Hematopoietic multipotent progenitor cell treated with erythropoietin and hydrocortisone succinate and interleukin-3 and kit ligand, for 15 days (in vitro differentiated cells): ENCODE measurements around the gene POLR1B.
"Not testable (repeated sequence)": the region's sequence is repeated elsewhere in the genome, so short reads cannot be mapped to it uniquely, and the experiment has no call there.

Source experiments
- DNase-seq: peaks from one replicate; pipeline ENCODE4 v3.0.0-alpha.2; 2015; ENCODE audit warnings: low spot score

Gene POLR1B

GRCh38 chr2:112601754-112602153, 59.5 kb downstream of the POLR1B start:
- DNase-seq = no peak

GRCh38 chr2:112602917-112603316, 60.7 kb downstream of the POLR1B start:
- no peak for DNase-seq

GRCh38 chr2:112603731-112604130, 61.5 kb downstream of the POLR1B start:
- DNase-seq = no peak

GRCh38 chr2:112604952-112605351, 62.7 kb downstream of the POLR1B start:
- DNase-seq = no peak

GRCh38 chr2:112605926-112606325, 63.7 kb downstream of the POLR1B start:
- DNase-seq = no peak

- DNase-seq = no peak
Observed at GRCh38 chr2:112606547-112606946, 64.3 kb downstream of the POLR1B start.

- DNase-seq = no peak
Observed at GRCh38 chr2:112607680-112608438, 65.6 kb downstream of the POLR1B start.

GRCh38 chr2:112609320-112609719, 67.1 kb downstream of the POLR1B start:
- DNase-seq = not testable (repeated sequence)

GRCh38 chr2:112612283-112612682, 70.0 kb downstream of the POLR1B start:
- not testable (repeated sequence) for DNase-seq

GRCh38 chr2:112614201-112614840, 72.1 kb downstream of the POLR1B start:
- no peak for DNase-seq

- DNase-seq = no peak
Observed at GRCh38 chr2:112615051-112615450, 72.8 kb downstream of the POLR1B start.

GRCh38 chr2:112615798-112616197, 73.5 kb downstream of the POLR1B start:
- not testable (repeated sequence) for DNase-seq

GRCh38 chr2:112618383-112618782, 76.1 kb downstream of the POLR1B start:
- no peak for DNase-seq

- no peak for DNase-seq
Observed at GRCh38 chr2:112621790-112622527, 79.7 kb downstream of the POLR1B start.

- no peak for DNase-seq
Observed at GRCh38 chr2:112622528-112622849, 80.2 kb downstream of the POLR1B start.

GRCh38 chr2:112623913-112624777, 81.9 kb downstream of the POLR1B start:
- DNase-seq = peak; percentile 43

- no peak for DNase-seq
Observed at GRCh38 chr2:112625474-112626114, 83.3 kb downstream of the POLR1B start.

- peak; percentile 65 for DNase-seq
Observed at GRCh38 chr2:112626604-112627059, 84.4 kb downstream of the POLR1B start.
